ENCODE measurements around the gene KRTAP1-4.

GRCh38 chr17:41010441-41010840 is 19.6 kb downstream of the KRTAP1-4 start:
- TF ChIP-seq CTCF (IDR thresholded peaks at IDR 0.05 in 4 of 5, conservative IDR thresholded peaks at IDR 0.05 in 1 of 5) (no peak), POLR2A (IDR thresholded peaks at IDR 0.05) (no peak)

All from gastrocnemius medialis (tissue), 4 donors.